HCT116 (cell line): Measurements from ENCODE around the gene BTBD2. TPM values are rescaled to one million over a fixed set of nuclear protein-coding genes. Genes with fewer than 3 reads are reported as not detected.

Experiments
- ATAC-seq: fragments of 200-7000 bp; cut with Tn5 transposase; 2 replicates; pipeline ENCODE4 v1.9.1; 2020; ENCODE audit warnings: mild to moderate bottlenecking, moderate library complexity
- BruUV-seq: library from RNA; stranded (reverse); fragments of 400-500 nt; replicated peaks from 2 replicates; lab custom pipeline; 2021; lab: Mats Ljungman, UMichigan
- CTCF ChIA-PET: fragments of 300-600 bp; sonication (Branson Sonifier 250); formaldehyde crosslinking; loops from one replicate; lab custom pipeline; 2021; ENCODE audit warnings: antibody characterized with exemption; lab: Charles Lee
- POLR2A ChIA-PET: fragments of 300-600, 350-600 bp; sonication (Branson Sonifier 250); formaldehyde crosslinking; loops from one replicate; lab custom pipeline; 2021; ENCODE audit warnings: antibody characterized with exemption; lab: Charles Lee
- RAD21 ChIA-PET, 2 experiments: fragments of 300-600 bp; sonication (Branson Sonifier 250); formaldehyde crosslinking; loops; one replicate each; lab custom pipeline; 2023; ENCODE audit warnings: low total read pairs in 2 of 2; ENCODE audit not compliant: uncharacterized antibody in 2 of 2, unreplicated experiment in 2 of 2, low non-redundant PET in 1 of 2; lab: Charles Lee
- DNase-seq: peaks from one replicate; pipeline ENCODE4 v3.0.0-alpha.2; 2010; ENCODE audit warnings: low read depth, low spot score
- H2AFZ ChIP-seq: fragments of 200-600 bp; shearing (Covaris generic), sonication (generic); 2 replicates; pipeline ENCODE4 v1.6.1; 2017; ENCODE audit warnings: low read depth, mixed run types, mixed read lengths, antibody characterized with exemption, low read length; ENCODE audit not compliant: poor library complexity, severe bottlenecking
- H3K27ac ChIP-seq: 2 replicates; pipeline ENCODE4 v1.5.1; 2012; ENCODE audit warnings: low read depth, low read length
- H3K27me3 ChIP-seq: fragments of 200-600 bp; sonication (generic); 2 replicates; pipeline ENCODE4 v1.6.1; 2016; ENCODE audit warnings: mixed run types, low read length, mixed read lengths; ENCODE audit not compliant: insufficient read depth
- H3K36me3 ChIP-seq, 2 experiments: fragments of 200-500 bp in 1 of 2; fragments of 200-600 bp in 1 of 2; sonication (Bioruptor generic) in 1 of 2; sonication (generic) in 1 of 2; 2 replicates each; pipeline versions ENCODE4 v1.5.1 to v1.6.1; 2014 to 2016; ENCODE audit warnings: low read length in 2 of 2, inconsistent platforms in 1 of 2, mixed read lengths in 1 of 2, mixed run types in 1 of 2; ENCODE audit not compliant: insufficient read depth in 2 of 2, control insufficient read depth in 1 of 2
- H3K4me1 ChIP-seq, 2 experiments: fragments of 200-600 bp in 1 of 2; sonication (generic) in 1 of 2; 2 replicates each; pipeline versions ENCODE4 v1.5.1 to v1.6.1; 2012 to 2017; ENCODE audit warnings: low read length in 2 of 2, inconsistent platforms in 1 of 2, mild to moderate bottlenecking in 1 of 2, mixed read lengths in 1 of 2, mixed run types in 1 of 2, moderate library complexity in 1 of 2; ENCODE audit not compliant: insufficient read depth in 2 of 2, control insufficient read depth in 1 of 2
- H3K4me2 ChIP-seq: fragments of 200-600 bp; sonication (generic); 2 replicates; pipeline ENCODE4 v1.6.1; 2017; ENCODE audit warnings: mixed run types, low read length, mixed read lengths
- H3K4me3 ChIP-seq, 2 experiments: fragments of 200-600 bp in 1 of 2; sonication (generic) in 1 of 2; replicated peaks in 1 of 2; 2 replicates each; pipeline ENCODE4 v1.5.1; 2011 to 2016; ENCODE audit warnings: low read length in 2 of 2, control low read depth in 1 of 2, low read depth in 1 of 2, mild to moderate bottlenecking in 1 of 2, mixed read lengths in 1 of 2, mixed run types in 1 of 2
- H3K79me2 ChIP-seq: fragments of 200-600 bp; sonication (generic); 2 replicates; pipeline ENCODE4 v1.6.1; 2017; ENCODE audit warnings: mild to moderate bottlenecking, mixed run types, low read length, moderate library complexity, mixed read lengths; ENCODE audit not compliant: insufficient read depth
- H3K9ac ChIP-seq: fragments of 200-600 bp; sonication (generic); 2 replicates; pipeline ENCODE4 v1.6.1; 2016; ENCODE audit warnings: low read length, mixed read lengths
- H3K9me2 ChIP-seq: fragments of 200-600 bp; sonication (generic), shearing (Covaris generic); 2 replicates; pipeline ENCODE4 v1.6.1; 2017; ENCODE audit warnings: mixed run types, mild to moderate bottlenecking, moderate library complexity; ENCODE audit not compliant: insufficient read depth
- H3K9me3 ChIP-seq, 2 experiments: fragments of 200-500 bp in 1 of 2; fragments of 200-600 bp in 1 of 2; sonication (Bioruptor generic) in 1 of 2; sonication (generic) in 1 of 2; 2 replicates each; pipeline ENCODE4 v1.6.1; 2014 to 2017; ENCODE audit warnings: low read length in 2 of 2, mixed read lengths in 2 of 2, inconsistent platforms in 1 of 2, low read depth in 1 of 2, mild to moderate bottlenecking in 1 of 2, mixed run types in 1 of 2, moderate library complexity in 1 of 2; ENCODE audit not compliant: control insufficient read depth in 1 of 2, insufficient read depth in 1 of 2
- H4K20me1 ChIP-seq: fragments of 200-600 bp; sonication (generic), shearing (Covaris generic); 2 replicates; pipeline ENCODE4 v1.6.1; 2017; ENCODE audit warnings: mixed run types, mild to moderate bottlenecking, moderate library complexity; ENCODE audit not compliant: insufficient read depth
- CBX3 ChIP-seq: IDR thresholded peaks from 2 replicates; pipeline ENCODE4 v1.6.1; 2012; ENCODE audit warnings: low read depth
- JUND ChIP-seq: IDR thresholded peaks from 2 replicates; pipeline ENCODE4 v1.6.1; 2012
- POLR2AphosphoS5 ChIP-seq: IDR thresholded peaks from 2 replicates; pipeline ENCODE4 v1.6.1; 2011; ENCODE audit warnings: mild to moderate bottlenecking, low read depth, low read length, moderate library complexity
- YY1 ChIP-seq: IDR thresholded peaks from 2 replicates; pipeline ENCODE4 v1.6.1; 2011; ENCODE audit warnings: low read length, low read depth, moderate library complexity, mild to moderate bottlenecking; ENCODE audit not compliant: insufficient replicate concordance; ENCODE audit errors: extremely low read depth
- intact Hi-C: fragments of 100-400 bp; cut with micrococcal nuclease; formaldehyde crosslinking; loops from 2 replicates; pipeline ENCODE4 v1.10.0; 2022
- total RNA-seq: library from RNA; stranded (reverse); gene quantifications from one replicate; pipeline ENCODE4 v1.2.1, GENCODE V29; 2021; ENCODE audit not compliant: unreplicated experiment

Gene BTBD2
- total RNA-seq, 1 experiment from 2014 or later, result 112 TPM

- no peak overlapping the region for H3K4me3 ChIP-seq
- TF ChIP-seq CBX3 (peak; percentile 67; the same call in 1 of the 2 replicates), JUND (no peak), YY1 (peak; percentile 26), POLR2AphosphoS5 (no peak)
- DNase-seq (peak; percentile 68), ATAC-seq (peak; percentile 62)
- intact Hi-C loops, result loop anchor here (10.0 kb wide), 1 partner anchor 129 kb away; no protein-coding TSS in a partner anchor
- no peaks in the 10 kb centered on the region for H3K9me2 ChIP-seq
- H3K79me2 ChIP-seq, result no peaks in the 10 kb centered on the region
- no peaks in the 10 kb centered on the region for H3K27me3 ChIP-seq
- no peak overlapping the region for H3K27ac ChIP-seq
- BruUV-seq, result no TSS peak
- RAD21 ChIA-PET, result no interaction called here
- POLR2A ChIA-PET, result no interaction called here
- H3K9me3 ChIP-seq, result peaks cover 0 to 8% of the 10 kb centered on the region in 2 experiments; a peak in 1 of 4 replicates
- H3K9ac ChIP-seq, result no peak overlapping the region
- no peak overlapping the region for H2AFZ ChIP-seq
- H3K4me1 ChIP-seq, result peaks cover 9 to 20% of the 10 kb centered on the region in 2 experiments
- no peak overlapping the region for H3K4me2 ChIP-seq
- CTCF ChIA-PET, result no interaction called here
- H3K36me3 ChIP-seq, result no peaks in the 10 kb centered on the region
- H4K20me1 ChIP-seq, result no peaks in the 10 kb centered on the region
These were observed 79.9 kb downstream of the BTBD2 start for GRCh38 chr19:1935484-1936208.

Other genes with a start within 250 kb of the BTBD2 start
- 17.0 TPM for gene ATP8B3, start 203.4 kb downstream of the BTBD2 start, total RNA-seq
- 52.2 TPM for gene REXO1, start 167.2 kb downstream of the BTBD2 start, total RNA-seq
- 64.3 TPM for gene KLF16, start 152.1 kb downstream of the BTBD2 start, total RNA-seq
- gene ABHD17A, start 130.2 kb downstream of the BTBD2 start, total RNA-seq, result 68.2 TPM
- 15.9 TPM for gene ADAT3, start 110.3 kb downstream of the BTBD2 start, total RNA-seq
- 63.3 TPM for gene SCAMP4, start 110.3 kb downstream of the BTBD2 start, total RNA-seq
- gene CSNK1G2, start 74.5 kb downstream of the BTBD2 start, total RNA-seq, result 97.9 TPM
- gene MKNK2, start 35.5 kb upstream of the BTBD2 start, total RNA-seq, result 271 TPM
- gene MOB3A, start 80.6 kb upstream of the BTBD2 start, total RNA-seq, result 32.1 TPM
- 6.1 TPM for gene IZUMO4, start 81.2 kb upstream of the BTBD2 start, total RNA-seq
- gene AP3D1, start 135.9 kb upstream of the BTBD2 start, total RNA-seq, result 137 TPM
- gene DOT1L, start 148.2 kb upstream of the BTBD2 start, total RNA-seq, result 48.9 TPM
- 88.2 TPM for gene PLEKHJ1, start 220.6 kb upstream of the BTBD2 start, total RNA-seq
- gene SF3A2, start 221.1 kb upstream of the BTBD2 start, total RNA-seq, result 166 TPM
- 42.8 TPM for gene AMH, start 233.6 kb upstream of the BTBD2 start, total RNA-seq
- gene JSRP1, start 240.7 kb upstream of the BTBD2 start, total RNA-seq, result 0.30 TPM